ENCODE results near the gene EI24. TPM values are rescaled to one million over a fixed set of nuclear protein-coding genes. Genes with fewer than 3 reads are reported as not detected.

Gene EI24
- total and polyA plus RNA-seq, 2 of the 4 experiments (the other 2 are of a cell fraction): 89.7 to 95.9 TPM

DNA sequence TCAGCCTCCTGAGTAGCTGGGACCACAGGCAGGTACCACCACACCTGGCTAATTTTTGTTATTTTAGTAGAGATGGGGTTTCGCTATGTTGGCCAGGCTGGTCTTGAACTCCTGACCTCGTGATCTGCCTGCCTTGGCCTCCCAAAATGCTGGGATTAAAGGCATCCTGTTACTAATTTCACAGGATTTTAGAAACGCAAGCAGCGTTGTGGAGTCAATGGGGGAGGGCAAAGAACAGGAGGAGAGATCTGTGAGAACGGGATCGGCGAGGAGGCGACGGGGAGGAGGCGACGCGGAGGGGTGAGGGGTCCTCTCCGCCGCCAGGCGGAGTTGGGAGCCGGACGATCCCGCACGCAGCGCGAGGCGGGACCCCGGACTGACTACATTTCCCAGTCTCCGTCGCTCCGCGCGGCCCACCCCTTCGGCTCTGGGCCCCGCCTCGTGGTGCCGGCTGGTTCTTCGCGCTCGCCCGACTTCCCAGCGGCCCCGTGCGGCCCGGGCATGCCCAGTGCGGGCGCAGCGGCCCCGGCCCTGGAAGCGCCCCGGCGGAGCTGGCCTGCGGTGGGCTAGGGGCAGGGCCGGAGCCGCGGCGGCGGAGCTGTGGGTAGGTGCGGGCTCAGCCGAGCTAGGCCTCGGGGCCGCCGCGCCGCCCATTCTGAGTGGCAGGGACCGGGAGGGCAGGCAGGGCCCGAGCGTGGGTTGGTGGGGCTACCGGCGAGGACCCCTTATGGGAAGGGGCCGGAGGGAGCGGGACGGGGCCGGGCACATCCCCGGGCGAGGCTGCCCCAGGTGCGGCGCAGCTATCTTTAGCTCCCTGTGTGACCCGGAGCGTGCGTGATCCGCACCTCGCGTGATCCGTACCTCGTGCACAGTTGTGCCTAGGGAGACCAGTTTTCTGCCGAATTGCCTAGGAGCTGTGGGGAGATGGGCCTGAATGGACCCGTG lies at the start of gene EI24 (continued):
- TF ChIP-seq MXI1 (IDR thresholded peaks at IDR 0.05; ENCODE audit: borderline replicate concordance, low read depth, low read length) (peak; percentile 89; the same call in 1 of the 2 replicates), MAZ (IDR thresholded peaks at IDR 0.05; ENCODE audit: borderline replicate concordance, low read depth, low read length) (peak; percentile 72)
- TF ChIP-seq, protein P1, sequence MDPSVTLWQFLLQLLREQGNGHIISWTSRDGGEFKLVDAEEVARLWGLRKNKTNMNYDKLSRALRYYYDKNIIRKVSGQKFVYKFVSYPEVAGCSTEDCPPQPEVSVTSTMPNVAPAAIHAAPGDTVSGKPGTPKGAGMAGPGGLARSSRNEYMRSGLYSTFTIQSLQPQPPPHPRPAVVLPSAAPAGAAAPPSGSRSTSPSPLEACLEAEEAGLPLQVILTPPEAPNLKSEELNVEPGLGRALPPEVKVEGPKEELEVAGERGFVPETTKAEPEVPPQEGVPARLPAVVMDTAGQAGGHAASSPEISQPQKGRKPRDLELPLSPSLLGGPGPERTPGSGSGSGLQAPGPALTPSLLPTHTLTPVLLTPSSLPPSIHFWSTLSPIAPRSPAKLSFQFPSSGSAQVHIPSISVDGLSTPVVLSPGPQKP (IDR thresholded peaks at IDR 0.05; ENCODE audit: borderline replicate concordance, low read depth, low read length): no peak

Data from IMR-90 (cell line).